Stimulated activated CD8-positive, alpha-beta memory T cell treated with anti-CD3 and anti-CD28 coated beads, Interleukin-15, amount 100 ng/mL, for 48 hours (primary cell): ENCODE data around the gene FNDC8.
"Not testable (repeated sequence)": the region's sequence is repeated elsewhere in the genome, so short reads cannot be mapped to it uniquely, and the experiment has no call there.

ENCODE experiments used
- DNase-seq, 2 donors: peaks; one replicate each; pipeline ENCODE4 v3.0.0-alpha.2; 2020; ENCODE audit warnings: low read depth in 2 of 2

Gene FNDC8

GRCh38 chr17:35142467-35142796 is 21.0 kb downstream of the FNDC8 start:
- DNase-seq, result no peak

GRCh38 chr17:35144840-35145239 is 23.4 kb downstream of the FNDC8 start:
- DNase-seq, result no peak

GRCh38 chr17:35146214-35146833 is 24.9 kb downstream of the FNDC8 start:
- no peak for DNase-seq

GRCh38 chr17:35147375-35147905 is 26.0 kb downstream of the FNDC8 start, which contains the start of gene UNC45B:
Gene UNC45B, plus strand, starts transcription at chr17:35147817. Its CDS starts 447 bp downstream, at chr17:35148264.
- no peak for DNase-seq

- no peak for DNase-seq
Measured at GRCh38 chr17:35148144-35148543, 26.7 kb downstream of the FNDC8 start.

- no peak for DNase-seq
Measured at GRCh38 chr17:35149941-35150340, 28.5 kb downstream of the FNDC8 start.

GRCh38 chr17:35151080-35151479 is 29.7 kb downstream of the FNDC8 start:
- DNase-seq, result not testable (repeated sequence)

- DNase-seq, result no peak
Measured at GRCh38 chr17:35152421-35153140, 31.2 kb downstream of the FNDC8 start.

GRCh38 chr17:35154196-35155165 is 33.1 kb downstream of the FNDC8 start:
- no peak for DNase-seq

GRCh38 chr17:35155246-35155645 is 33.8 kb downstream of the FNDC8 start:
- DNase-seq, result no peak

- no peak for DNase-seq
Measured at GRCh38 chr17:35159940-35160339, 38.5 kb downstream of the FNDC8 start.

- DNase-seq, result no peak
Measured at GRCh38 chr17:35160354-35161201, 39.2 kb downstream of the FNDC8 start.

GRCh38 chr17:35161281-35161761 is 39.9 kb downstream of the FNDC8 start:
- DNase-seq, result no peak

- DNase-seq, result no peak
Measured at GRCh38 chr17:35162755-35163154, 41.3 kb downstream of the FNDC8 start.

GRCh38 chr17:35163886-35164285 is 42.5 kb downstream of the FNDC8 start:
- no peak for DNase-seq

GRCh38 chr17:35164716-35165115 is 43.3 kb downstream of the FNDC8 start:
- no peak for DNase-seq

GRCh38 chr17:35166526-35166925 is 45.1 kb downstream of the FNDC8 start:
- DNase-seq, result no peak

GRCh38 chr17:35167046-35167445 is 45.6 kb downstream of the FNDC8 start:
- DNase-seq, result no peak

- DNase-seq, result no peak
Measured at GRCh38 chr17:35167666-35168065, 46.3 kb downstream of the FNDC8 start.

- DNase-seq, result no peak
Measured at GRCh38 chr17:35169835-35170363, 48.5 kb downstream of the FNDC8 start.
